Ovary (tissue), 9 donors: ENCODE measurements around the gene FABP6. TPM values are rescaled to one million over a fixed set of nuclear protein-coding genes. Genes with fewer than 3 reads are reported as not detected.

Experiments used
- DNase-seq, 5 donors: peaks; one replicate each; pipeline ENCODE4 v3.0.0-alpha.2; 2019 to 2020
- H3K27ac ChIP-seq, 2 donors: fragments of 200-600 bp; one replicate each; pipeline versions ENCODE4 v1.5.1 to v1.8.0; 2019 to 2022
- H3K27me3 ChIP-seq: fragments of 200-600 bp; one replicate; pipeline ENCODE4 v1.8.0; 2022
- H3K36me3 ChIP-seq: fragments of 200-600 bp; sonication (generic); one replicate; pipeline ENCODE4 v1.5.1; 2019
- H3K4me1 ChIP-seq: one replicate; pipeline ENCODE4 v1.8.1; 2013; ENCODE audit warnings: mild to moderate bottlenecking, moderate library complexity; ENCODE audit not compliant: insufficient read depth
- H3K4me3 ChIP-seq: fragments of 200-600 bp; sonication (generic); one replicate; pipeline ENCODE4 v1.5.1; 2017
- H3K9me3 ChIP-seq, 2 donors: fragments of 200-600 bp in 1 of 2; sonication (generic) in 1 of 2; one replicate each; pipeline versions ENCODE4 v1.5.1 to v1.8.1; 2013 to 2019; ENCODE audit warnings: mild to moderate bottlenecking in 1 of 2, moderate library complexity in 1 of 2
- EP300 ChIP-seq: sonication (generic); formaldehyde crosslinking; IDR thresholded peaks from one replicate; pipeline ENCODE4 v1.6.1; 2017; ENCODE audit warnings: antibody characterized with exemption
- POLR2A ChIP-seq: fragments of 450-650 bp; IDR thresholded peaks from one replicate; pipeline ENCODE4 v1.6.1; 2017; ENCODE audit warnings: antibody characterized with exemption, mild to moderate bottlenecking, moderate library complexity
- WGBS, 3 donors: extraction: QIAGEN DNeasy Blood & Tissue Kit in 1 of 3; methylation state at CpG; one replicate each; pipeline versions ENCODE4 v1.1.5 to v1.1.7; 2013 to 2017; 5-methylcytosine and 5-hydroxymethylcytosine counted together
- intact Hi-C, 4 donors: fragments of 100-400 bp; cut with DNase I; formaldehyde crosslinking; loops; one replicate each; pipeline versions ENCODE4 v1.11.0 to v1.15.1; 2022 to 2023
- polyA plus RNA-seq, 2 donors: library from polyadenylated mRNA; stranded (reverse); fragments of 200-250 nt in 1 of 2; fragments of 350-450 nt in 1 of 2; fragmentation: Illumina TruSeq in 1 of 2; extraction: RNeasy Lipid Tissue Mini Kit (QIAGEN cat#74804) in 1 of 2; gene quantifications; one replicate each; pipeline ENCODE4 v1.2.3, GENCODE V29; 2013 to 2014
- total RNA-seq, 7 donors: library from RNA; depleted of rRNA in 2 of 7; stranded (reverse); fragments of >200 nt in 2 of 7; fragmentation: NEBNext Ultra II Directional in 3 of 7; extraction: Animal tissue kit (Norgen Biotek cat#: 25700) in 3 of 7; gene quantifications; one replicate each; pipeline versions ENCODE4 v1.1.0 to v1.2.4, GENCODE V29; 2016 to 2023
- TF ChIP-seq, protein P1 (sequence below), 3 donors: fragments of 450-650 bp in 2 of 3; fragments of 200-600 bp in 1 of 3; IDR thresholded peaks; one replicate each; pipeline versions ENCODE4 v1.5.1 to v1.8.0; 2016 to 2022; ENCODE audit warnings: antibody characterized with exemption in 3 of 3, mild to moderate bottlenecking in 1 of 3
- donor health status: DM: no; HTN: no; CAD: no; lungs with moderate emphysema.
- donor health status: DM: no; HTN: no; CAD: no.
- donor health status: Bipolar disorder and iron deficiency.
- donor health status: DM: yes; HTN: yes; CAD: no.
- donor health status: DM: no; HTN: no; CAD: no.
- donor health status: DM: yes; HTN: yes; CAD: no.

FABP6 gene
- total and polyA plus RNA-seq, 9 donors, result 0.83 to 10.6 (median 2.8) TPM; not detected in 5

DNA sequence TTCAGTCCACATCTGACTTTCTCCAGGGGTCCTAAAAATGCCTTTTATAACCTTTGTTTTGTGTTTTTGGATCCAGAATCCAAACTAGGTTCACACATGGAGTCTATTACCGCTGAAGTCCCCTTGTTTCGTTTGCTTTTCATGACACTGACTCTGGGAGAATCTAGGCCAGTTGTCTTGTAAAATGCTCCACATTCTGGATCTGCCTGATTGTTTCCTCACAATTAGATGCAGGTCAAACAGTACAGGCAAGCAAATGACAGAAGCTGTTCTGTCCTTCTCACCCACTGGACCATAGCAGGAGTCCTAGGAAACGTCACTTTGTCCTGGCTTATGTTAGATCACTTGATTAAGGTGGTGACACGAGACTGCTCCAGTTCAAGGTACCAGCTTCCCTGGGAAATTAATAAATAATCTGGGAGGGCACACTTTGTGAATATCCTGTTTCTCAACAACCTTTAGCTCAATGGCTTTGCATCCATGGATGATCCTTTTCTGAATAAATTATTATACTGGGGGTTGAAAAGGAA is 34.1 kb downstream of the FABP6 start:
- Histone ChIP-seq H3K9me3 (no peaks in the 10 kb centered on the region), H3K27ac (no peak overlapping the region), H3K27me3 (no peaks in the 10 kb centered on the region), H3K4me1 (peaks cover 26% of the 10 kb centered on the region), H3K36me3 (no peaks in the 10 kb centered on the region), H3K4me3 (no peak overlapping the region)
- TF ChIP-seq, protein P1, sequence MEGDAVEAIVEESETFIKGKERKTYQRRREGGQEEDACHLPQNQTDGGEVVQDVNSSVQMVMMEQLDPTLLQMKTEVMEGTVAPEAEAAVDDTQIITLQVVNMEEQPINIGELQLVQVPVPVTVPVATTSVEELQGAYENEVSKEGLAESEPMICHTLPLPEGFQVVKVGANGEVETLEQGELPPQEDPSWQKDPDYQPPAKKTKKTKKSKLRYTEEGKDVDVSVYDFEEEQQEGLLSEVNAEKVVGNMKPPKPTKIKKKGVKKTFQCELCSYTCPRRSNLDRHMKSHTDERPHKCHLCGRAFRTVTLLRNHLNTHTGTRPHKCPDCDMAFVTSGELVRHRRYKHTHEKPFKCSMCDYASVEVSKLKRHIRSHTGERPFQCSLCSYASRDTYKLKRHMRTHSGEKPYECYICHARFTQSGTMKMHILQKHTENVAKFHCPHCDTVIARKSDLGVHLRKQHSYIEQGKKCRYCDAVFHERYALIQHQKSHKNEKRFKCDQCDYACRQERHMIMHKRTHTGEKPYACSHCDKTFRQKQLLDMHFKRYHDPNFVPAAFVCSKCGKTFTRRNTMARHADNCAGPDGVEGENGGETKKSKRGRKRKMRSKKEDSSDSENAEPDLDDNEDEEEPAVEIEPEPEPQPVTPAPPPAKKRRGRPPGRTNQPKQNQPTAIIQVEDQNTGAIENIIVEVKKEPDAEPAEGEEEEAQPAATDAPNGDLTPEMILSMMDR (IDR thresholded peaks at IDR 0.05), result no peak
- TF ChIP-seq EP300, result no peak
- TF ChIP-seq POLR2A, result no peak
- intact Hi-C loops, result no loop called here
- no peak for DNase-seq
- WGBS, 3 donors, result 90 to 96% (median 96%) methylated on average over 4 of the region's 4 CpGs

DNA sequence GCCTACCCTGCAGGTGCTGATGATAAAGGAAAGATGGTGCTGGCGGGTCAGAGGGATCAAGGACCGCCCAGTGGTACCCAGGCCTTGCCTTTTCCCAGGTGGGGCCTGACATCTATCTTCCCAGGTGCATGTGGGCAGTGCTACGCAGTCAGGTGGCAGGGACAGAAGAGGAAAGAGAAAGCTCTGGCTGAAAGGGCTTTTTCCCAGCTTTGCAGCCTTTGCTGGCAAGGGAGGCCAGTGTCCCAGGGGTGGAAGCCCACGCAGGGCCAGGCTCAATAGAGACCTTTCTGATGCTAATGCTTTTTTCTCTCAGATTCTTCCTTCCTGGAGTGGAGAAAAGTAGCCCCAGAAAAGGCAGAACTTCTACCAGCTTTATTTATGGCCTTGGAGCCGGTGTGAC is 36.7 kb downstream of the FABP6 start:
- H3K4me1 ChIP-seq, result peaks cover 22% of the 10 kb centered on the region
- no peak for DNase-seq
- no peak overlapping the region for H3K4me3 ChIP-seq
- H3K27me3 ChIP-seq, result no peaks in the 10 kb centered on the region
- intact Hi-C loops, result no loop called here
- no peaks in the 10 kb centered on the region for H3K36me3 ChIP-seq
- H3K9me3 ChIP-seq, result no peaks in the 10 kb centered on the region
- H3K27ac ChIP-seq, result no peak overlapping the region
- TF ChIP-seq EP300 (no peak), POLR2A (no peak)
- TF ChIP-seq, protein P1 (IDR thresholded peaks at IDR 0.05), result no peak
- WGBS, 3 donors, result 80 to 84% (median 81%) methylated on average over 5 of the region's 5 CpGs

DNA sequence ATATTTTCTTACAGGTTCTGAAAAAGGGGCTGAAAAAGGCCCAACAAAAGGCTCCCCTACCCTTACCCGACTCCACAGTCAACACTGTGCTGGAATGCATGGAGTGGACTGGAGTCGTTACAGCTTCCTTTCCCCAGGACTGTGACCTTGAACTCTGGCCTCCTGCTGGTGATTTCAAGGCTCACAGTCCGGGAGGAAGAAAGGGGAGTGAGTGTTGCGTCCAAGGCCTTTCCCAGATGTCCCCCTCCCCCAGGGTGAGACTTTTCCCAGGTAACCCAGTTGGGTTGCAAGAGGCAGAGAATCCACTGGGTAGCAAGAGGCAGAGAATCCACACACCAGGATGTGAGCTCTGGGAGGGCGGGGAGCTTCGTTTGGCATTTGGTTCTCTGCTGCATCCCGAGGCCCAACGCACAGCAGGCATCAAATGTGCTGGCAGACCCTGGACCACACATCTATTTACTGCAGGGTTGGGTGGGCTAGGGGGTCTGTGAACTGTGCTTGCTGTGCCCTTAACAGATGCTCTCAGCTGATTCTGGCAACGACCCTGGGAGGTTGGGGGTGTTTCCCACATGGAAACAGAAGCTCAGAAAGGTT is 37.5 kb downstream of the FABP6 start:
- 35 to 37% (median 36%) methylated on average over 9 of the region's 9 CpGs for WGBS, 3 donors
- no peak overlapping the region for H3K27ac ChIP-seq
- H3K36me3 ChIP-seq, result no peaks in the 10 kb centered on the region
- H3K4me3 ChIP-seq, result no peak overlapping the region
- TF ChIP-seq, protein P1 (IDR thresholded peaks at IDR 0.05), result no peak
- TF ChIP-seq POLR2A, result no peak
- peak; percentile 69 to 79 (median 77) for DNase-seq
- no peaks in the 10 kb centered on the region for H3K27me3 ChIP-seq
- intact Hi-C loops, result no loop called here
- H3K4me1 ChIP-seq, result peaks cover 17% of the 10 kb centered on the region
- no peaks in the 10 kb centered on the region for H3K9me3 ChIP-seq

DNA sequence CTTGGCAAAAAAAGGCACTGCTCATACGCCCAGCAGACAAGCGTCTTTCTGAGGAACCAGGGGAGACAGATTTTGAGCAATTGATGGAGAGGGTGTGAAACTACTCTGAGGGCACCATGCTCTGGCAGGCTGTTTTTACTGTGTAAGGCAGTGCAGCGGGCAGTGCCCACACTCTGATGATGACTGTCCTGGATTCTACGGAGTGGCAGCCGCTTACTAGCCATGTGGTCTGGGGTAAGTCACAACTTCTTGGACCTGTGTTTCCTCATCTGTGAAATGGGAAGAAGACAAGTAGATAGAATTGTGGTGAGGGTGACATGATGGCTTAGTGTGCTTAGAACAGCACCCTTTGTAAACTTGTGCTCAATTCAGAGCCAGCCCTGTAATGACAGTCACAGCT is 38.8 kb downstream of the FABP6 start:
- no peak overlapping the region for H3K27ac ChIP-seq
- 84 to 88% (median 85%) methylated on average over 5 of the region's 5 CpGs for WGBS, 3 donors
- H3K9me3 ChIP-seq, result no peaks in the 10 kb centered on the region
- intact Hi-C loops, result no loop called here
- no peaks in the 10 kb centered on the region for H3K27me3 ChIP-seq
- no peak overlapping the region for H3K4me3 ChIP-seq
- H3K4me1 ChIP-seq, result peaks cover 17% of the 10 kb centered on the region
- TF ChIP-seq POLR2A (no peak), EP300 (no peak)
- TF ChIP-seq, protein P1 (IDR thresholded peaks at IDR 0.05), result no peak
- DNase-seq, result no peak
- H3K36me3 ChIP-seq, result no peaks in the 10 kb centered on the region
